Colonic mucosa (tissue), 4 donors: ENCODE data around the gene EXOC4. TPM values are rescaled to one million over a fixed set of nuclear protein-coding genes. Genes with fewer than 3 reads are reported as not detected.

Experiments used
- DNase-seq: peaks from one replicate; pipeline ENCODE4 v3.0.0-alpha.2; 2020
- H3K27ac ChIP-seq: fragments of 200-600 bp; one replicate; pipeline ENCODE4 v1.8.0; 2021
- H3K27me3 ChIP-seq: fragments of 200-600 bp; one replicate; pipeline ENCODE4 v1.8.0; 2021
- H3K36me3 ChIP-seq: fragments of 200-600 bp; one replicate; pipeline ENCODE4 v1.8.0; 2021
- H3K4me1 ChIP-seq: fragments of 200-600 bp; one replicate; pipeline ENCODE4 v1.8.0; 2021; ENCODE audit warnings: mild to moderate bottlenecking
- H3K4me3 ChIP-seq: fragments of 200-600 bp; one replicate; pipeline ENCODE4 v1.8.0; 2021
- H3K9ac ChIP-seq, 2 donors: one replicate each; pipeline ENCODE4 v1.7.0; 2013; ENCODE audit warnings: control low read depth in 2 of 2, low read depth in 2 of 2, low read length in 2 of 2
- H3K9me3 ChIP-seq: fragments of 200-600 bp; one replicate; pipeline ENCODE4 v1.8.0; 2021
- intact Hi-C: fragments of 100-400 bp; cut with DNase I; formaldehyde crosslinking; loops from one replicate; pipeline ENCODE4 v1.14.1; 2022
- total RNA-seq, 2 donors: library from RNA; stranded (reverse); fragmentation: NEBNext Ultra II Directional in 1 of 2; extraction: Animal tissue kit (Norgen Biotek cat#: 25700) in 1 of 2; gene quantifications; one replicate each; pipeline ENCODE4 v1.2.1, GENCODE V29; 2021
- TF ChIP-seq, protein P1 (sequence below): fragments of 200-600 bp; IDR thresholded peaks from one replicate; pipeline ENCODE4 v1.8.0; 2022; ENCODE audit warnings: antibody characterized with exemption, mild to moderate bottlenecking
- donor health status: healthy.
- donor health status: DM: no; HTN: no; CAD: no.
- donor health status: DM: no; HTN: no; CAD: no.

EXOC4 gene
- total RNA-seq, 2 donors from 2014 or later, result 61.1 to 73.3 TPM

DNA sequence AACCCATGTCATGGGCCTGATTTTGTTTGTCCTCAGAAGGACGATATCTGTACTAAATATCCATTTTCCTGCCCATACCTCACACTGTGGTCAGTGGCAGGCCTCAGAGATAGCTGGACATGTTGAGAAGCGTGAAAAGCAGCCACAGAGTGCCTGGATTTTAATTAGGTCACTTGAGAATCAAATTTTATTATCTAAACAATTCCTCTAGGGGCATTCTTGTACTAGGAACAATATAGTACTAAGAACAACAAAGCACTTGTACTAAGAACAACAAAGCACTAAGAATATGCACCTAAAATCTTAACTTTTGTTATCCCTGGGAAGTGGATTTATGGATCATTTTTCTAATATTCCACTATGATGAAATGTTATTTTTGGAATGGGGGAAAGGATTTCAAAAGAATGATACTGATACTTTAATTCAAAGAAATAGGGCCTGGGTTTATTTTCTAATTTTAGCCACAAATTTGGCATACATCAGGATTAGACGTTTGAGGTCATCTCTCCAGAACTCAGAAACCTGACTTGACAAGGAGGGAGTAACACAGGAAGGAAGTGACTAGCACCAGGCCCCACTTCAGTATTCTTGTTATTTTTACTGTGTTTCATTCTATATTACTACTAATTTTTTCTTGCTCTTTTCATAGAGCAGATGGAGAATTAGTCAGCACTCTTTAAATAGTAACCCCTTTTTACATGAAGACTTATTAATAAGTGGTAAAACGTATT lies 112.2 kb downstream of the EXOC4 start:
- H3K27ac ChIP-seq, result no peak overlapping the region
- no peaks in the 10 kb centered on the region for H3K27me3 ChIP-seq
- H3K4me1 ChIP-seq, result no peaks in the 10 kb centered on the region
- TF ChIP-seq, protein P1, sequence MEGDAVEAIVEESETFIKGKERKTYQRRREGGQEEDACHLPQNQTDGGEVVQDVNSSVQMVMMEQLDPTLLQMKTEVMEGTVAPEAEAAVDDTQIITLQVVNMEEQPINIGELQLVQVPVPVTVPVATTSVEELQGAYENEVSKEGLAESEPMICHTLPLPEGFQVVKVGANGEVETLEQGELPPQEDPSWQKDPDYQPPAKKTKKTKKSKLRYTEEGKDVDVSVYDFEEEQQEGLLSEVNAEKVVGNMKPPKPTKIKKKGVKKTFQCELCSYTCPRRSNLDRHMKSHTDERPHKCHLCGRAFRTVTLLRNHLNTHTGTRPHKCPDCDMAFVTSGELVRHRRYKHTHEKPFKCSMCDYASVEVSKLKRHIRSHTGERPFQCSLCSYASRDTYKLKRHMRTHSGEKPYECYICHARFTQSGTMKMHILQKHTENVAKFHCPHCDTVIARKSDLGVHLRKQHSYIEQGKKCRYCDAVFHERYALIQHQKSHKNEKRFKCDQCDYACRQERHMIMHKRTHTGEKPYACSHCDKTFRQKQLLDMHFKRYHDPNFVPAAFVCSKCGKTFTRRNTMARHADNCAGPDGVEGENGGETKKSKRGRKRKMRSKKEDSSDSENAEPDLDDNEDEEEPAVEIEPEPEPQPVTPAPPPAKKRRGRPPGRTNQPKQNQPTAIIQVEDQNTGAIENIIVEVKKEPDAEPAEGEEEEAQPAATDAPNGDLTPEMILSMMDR, result no peak
- no peak overlapping the region for H3K9ac ChIP-seq
- DNase-seq, result no peak
- intact Hi-C loops, result no loop called here
- H3K9me3 ChIP-seq, result no peaks in the 10 kb centered on the region
- H3K36me3 ChIP-seq, result no peaks in the 10 kb centered on the region
- no peak overlapping the region for H3K4me3 ChIP-seq

DNA sequence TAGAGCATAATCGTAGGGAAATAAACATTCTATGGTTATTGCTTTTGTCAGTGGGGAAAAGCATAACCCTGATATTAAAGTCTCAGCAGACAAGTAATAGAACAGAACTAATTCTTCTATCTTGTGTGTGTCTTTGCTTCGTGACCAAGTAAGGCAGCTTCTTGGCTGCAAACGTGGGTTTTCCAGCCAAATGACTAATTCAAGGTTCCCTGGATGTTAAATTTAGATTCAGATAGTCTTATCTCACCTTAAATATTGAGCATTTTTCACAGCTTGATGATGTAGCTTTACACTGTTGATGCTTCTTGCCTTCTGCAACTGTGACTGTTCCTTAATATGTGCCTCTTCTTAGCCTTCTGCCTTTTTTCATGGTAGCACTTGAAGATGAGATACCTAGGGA lies 113.0 kb downstream of the EXOC4 start:
- no peak overlapping the region for H3K9ac ChIP-seq
- H3K27me3 ChIP-seq, result no peaks in the 10 kb centered on the region
- H3K4me1 ChIP-seq, result no peaks in the 10 kb centered on the region
- no peak overlapping the region for H3K27ac ChIP-seq
- H3K9me3 ChIP-seq, result no peaks in the 10 kb centered on the region
- intact Hi-C loops, result no loop called here
- DNase-seq, result no peak
- TF ChIP-seq, protein P1, result no peak
- H3K4me3 ChIP-seq, result no peak overlapping the region
- H3K36me3 ChIP-seq, result no peaks in the 10 kb centered on the region

DNA sequence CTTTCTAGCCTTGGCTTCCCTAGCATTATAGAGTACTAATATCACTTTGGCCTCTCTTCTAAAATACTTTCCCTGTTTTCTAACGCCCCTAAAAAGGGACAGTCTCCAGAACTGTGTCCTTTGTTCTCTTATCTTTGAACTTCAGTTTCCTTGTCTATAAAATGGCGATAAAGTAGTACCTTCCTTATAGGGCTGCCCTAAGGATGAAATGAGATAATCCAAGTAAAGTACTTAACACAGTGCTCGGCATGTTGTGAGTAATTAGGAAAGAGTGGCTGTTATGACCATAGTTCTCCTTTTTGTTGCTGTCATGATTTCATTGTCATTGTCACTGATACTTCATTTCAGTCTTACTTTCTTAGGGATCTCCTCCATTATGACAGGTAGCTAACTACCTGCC lies 114.7 kb downstream of the EXOC4 start:
- Histone ChIP-seq H3K9me3 (no peaks in the 10 kb centered on the region), H3K4me3 (no peak overlapping the region), H3K36me3 (no peaks in the 10 kb centered on the region), H3K27ac (no peak overlapping the region), H3K9ac (no peak overlapping the region), H3K4me1 (no peaks in the 10 kb centered on the region), H3K27me3 (no peaks in the 10 kb centered on the region)
- intact Hi-C loops, result no loop called here
- DNase-seq, result no peak
- TF ChIP-seq, protein P1, result no peak

DNA sequence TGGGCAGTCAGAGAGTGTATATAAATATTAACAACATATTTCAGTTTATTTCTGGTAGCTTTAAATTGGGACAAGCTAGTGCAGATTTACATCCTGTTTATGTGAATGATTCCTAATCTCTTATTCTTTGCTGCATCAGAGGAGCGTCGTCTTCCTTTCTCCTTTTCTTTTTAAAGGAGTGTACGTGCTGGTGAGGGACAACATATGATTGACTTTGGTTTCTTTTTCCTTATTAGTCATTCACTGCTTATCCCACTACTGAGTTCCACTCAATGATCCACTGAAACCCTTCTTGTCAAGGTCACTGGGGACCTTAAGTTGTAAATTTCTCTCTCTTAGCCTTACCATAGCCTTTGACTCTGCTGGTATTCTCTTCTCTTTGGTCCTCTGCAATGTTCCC lies 116.3 kb downstream of the EXOC4 start:
- no peak overlapping the region for H3K27ac ChIP-seq
- no peaks in the 10 kb centered on the region for H3K9me3 ChIP-seq
- no peaks in the 10 kb centered on the region for H3K4me1 ChIP-seq
- no peak for DNase-seq
- no peaks in the 10 kb centered on the region for H3K27me3 ChIP-seq
- H3K9ac ChIP-seq, result no peak overlapping the region
- no peaks in the 10 kb centered on the region for H3K36me3 ChIP-seq
- TF ChIP-seq, protein P1, result no peak
- intact Hi-C loops, result no loop called here
- no peak overlapping the region for H3K4me3 ChIP-seq

DNA sequence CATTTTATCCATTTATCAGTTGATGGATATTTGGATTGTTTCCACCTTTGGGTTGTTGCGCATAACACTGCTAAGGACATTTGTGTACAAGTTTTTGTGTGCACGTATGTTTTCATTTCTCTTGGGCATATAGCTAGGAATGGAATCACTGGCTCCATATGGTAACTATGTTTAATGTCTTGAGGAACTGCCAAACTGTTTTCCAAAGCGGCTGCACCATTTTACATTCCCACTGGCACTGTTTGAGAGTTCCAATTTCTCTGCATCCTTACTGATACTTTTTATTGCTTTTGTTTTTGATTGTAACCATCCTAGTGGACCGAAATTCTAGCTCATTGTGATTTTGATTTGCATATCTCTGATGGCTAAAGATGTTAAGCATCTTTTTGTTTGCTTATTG lies 118.7 kb downstream of the EXOC4 start:
- TF ChIP-seq, protein P1, result no peak
- intact Hi-C loops, result no loop called here
- Histone ChIP-seq H3K9me3 (no peaks in the 10 kb centered on the region), H3K36me3 (no peaks in the 10 kb centered on the region), H3K4me1 (no peaks in the 10 kb centered on the region), H3K9ac (no peak overlapping the region), H3K27me3 (no peaks in the 10 kb centered on the region), H3K4me3 (no peak overlapping the region), H3K27ac (no peak overlapping the region)
- DNase-seq, result no peak
